PC-9 (cell line): ENCODE measurements around the gene CTDNEP1. TPM values are rescaled to one million over a fixed set of nuclear protein-coding genes. Genes with fewer than 3 reads are reported as not detected.

Source experiments
- BruUV-seq: library from RNA; stranded (reverse); fragments of 400-500 nt; replicated peaks from 2 replicates; lab custom pipeline; 2021; lab: Mats Ljungman, UMichigan
- CTCF ChIA-PET: fragments of 300-600 bp; sonication (Branson Sonifier 250); formaldehyde crosslinking; loops from one replicate; lab custom pipeline; 2022; ENCODE audit warnings: antibody characterized with exemption; lab: Charles Lee
- POLR2A ChIA-PET: fragments of 300-600 bp; sonication (Branson Sonifier 250); formaldehyde crosslinking; loops from one replicate; lab custom pipeline; 2022; ENCODE audit warnings: antibody characterized with exemption; ENCODE audit not compliant: unreplicated experiment; lab: Charles Lee
- DNase-seq, 2 experiments: peaks; one replicate each; pipeline versions ENCODE4 v3.0.0 to v3.0.0-alpha.2; 2015 to 2022; ENCODE audit warnings: mixed read lengths in 1 of 2
- H2AFZ ChIP-seq: fragments of 200-600 bp; sonication (generic); 2 replicates; pipeline ENCODE4 v1.8.1; 2017; ENCODE audit warnings: antibody characterized with exemption
- H3F3A ChIP-seq: fragments of 200-600 bp; sonication (generic); 2 replicates; pipeline ENCODE4 v1.8.1; 2017; ENCODE audit warnings: antibody characterized with exemption, mild to moderate bottlenecking, low read depth; ENCODE audit not compliant: insufficient read depth
- H3K27ac ChIP-seq: fragments of 200-600 bp; sonication (generic); 2 replicates; pipeline ENCODE4 v1.6.1; 2016; ENCODE audit warnings: mixed run types
- H3K27me3 ChIP-seq: fragments of 200-600 bp; sonication (generic); 2 replicates; pipeline ENCODE4 v1.6.1; 2016; ENCODE audit warnings: low read depth, mixed run types; ENCODE audit not compliant: insufficient read depth
- H3K36me3 ChIP-seq: fragments of 200-600 bp; sonication (generic); 2 replicates; pipeline ENCODE4 v1.6.1; 2016; ENCODE audit warnings: low read depth, mixed run types
- H3K4me1 ChIP-seq: fragments of 200-600 bp; sonication (generic); replicated peaks from 2 replicates; pipeline ENCODE4 v1.6.1; 2016; ENCODE audit warnings: mixed run types; ENCODE audit not compliant: insufficient read depth
- H3K4me2 ChIP-seq: fragments of 200-600 bp; sonication (generic); 2 replicates; pipeline ENCODE4 v1.6.1; 2017; ENCODE audit warnings: mixed run types
- H3K4me3 ChIP-seq: fragments of 200-600 bp; sonication (generic); 2 replicates; pipeline ENCODE4 v1.6.1; 2016; ENCODE audit warnings: mixed run types
- H3K79me2 ChIP-seq: fragments of 200-600 bp; sonication (generic); 2 replicates; pipeline ENCODE4 v1.6.1; 2017; ENCODE audit warnings: low read depth, mixed run types
- H3K9me2 ChIP-seq: fragments of 200-600 bp; sonication (generic); 2 replicates; pipeline ENCODE4 v1.8.1; 2017; ENCODE audit warnings: mild to moderate bottlenecking; ENCODE audit not compliant: insufficient read depth
- H3K9me3 ChIP-seq: fragments of 200-600 bp; sonication (generic); 2 replicates; pipeline ENCODE4 v1.8.1; 2016; ENCODE audit warnings: low read depth; ENCODE audit not compliant: insufficient read depth
- H4K20me1 ChIP-seq: fragments of 200-600 bp; sonication (generic); 2 replicates; pipeline ENCODE4 v1.8.1; 2017; ENCODE audit not compliant: insufficient read depth
- EZH2 ChIP-seq: fragments of 200-600 bp; sonication (generic); IDR thresholded peaks from 2 replicates; pipeline ENCODE4 v1.8.0; 2017; ENCODE audit warnings: antibody characterized with exemption, low read depth
- intact Hi-C: fragments of 100-400 bp; cut with micrococcal nuclease; formaldehyde crosslinking; loops from one replicate; pipeline ENCODE4 v1.10.0; 2022; ENCODE audit not compliant: unreplicated experiment
- total RNA-seq: library from RNA; stranded (reverse); gene quantifications from 2 replicates; pipeline ENCODE4 v1.2.3, GENCODE V29; 2021
- TF ChIP-seq, protein P1 (sequence below): fragments of 200-600 bp; sonication (generic); conservative IDR thresholded peaks from 2 replicates; pipeline ENCODE4 v1.6.1; 2017; ENCODE audit warnings: mixed run types, antibody characterized with exemption, mild to moderate bottlenecking, moderate library complexity

Gene CTDNEP1
- total RNA-seq, 1 experiment from 2014 or later: 203 TPM

DNA sequence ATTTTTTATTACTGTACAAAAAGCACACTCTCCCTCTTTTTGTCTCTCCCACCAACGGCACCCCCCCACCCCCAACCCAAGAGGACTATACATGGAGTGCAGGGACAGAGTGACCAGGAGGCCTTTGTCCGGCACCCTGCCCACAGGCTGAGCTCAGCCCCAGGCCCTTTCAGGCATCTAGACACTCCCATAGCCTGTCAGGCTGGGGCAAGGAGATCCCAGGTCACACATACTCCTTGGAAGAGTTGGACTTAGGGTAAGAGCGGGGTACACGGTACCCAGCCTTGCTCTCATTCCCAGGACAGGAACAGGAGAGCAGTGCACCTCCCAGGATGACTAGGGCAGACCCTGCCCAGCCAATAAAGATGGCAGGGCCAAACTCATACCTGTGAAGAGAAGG is 8.6 kb upstream of the CTDNEP1 start:
- H3F3A ChIP-seq: peaks cover 83% of the 10 kb centered on the region
- intact Hi-C loops: loop anchor here (5.0 kb wide), 5 partner anchors 47 to 582 kb away; partner anchors contain the start of genes EIF5A, POLR2A, SLC35G6 and TMEM256
- peaks cover 66% of the 10 kb centered on the region for H3K79me2 ChIP-seq
- no peak for DNase-seq
- peak overlapping the region; percentile 100 for H3K27ac ChIP-seq
- H3K27me3 ChIP-seq: no peaks in the 10 kb centered on the region
- H3K4me1 ChIP-seq: peaks cover 35% of the 10 kb centered on the region
- no peaks in the 10 kb centered on the region for H3K9me2 ChIP-seq
- no peak overlapping the region for H2AFZ ChIP-seq
- H3K36me3 ChIP-seq: peaks cover 33% of the 10 kb centered on the region
- CTCF ChIA-PET: interaction anchor here (0.7 kb wide), 1 partner anchor 248 kb away, joined by 13 read pairs; no protein-coding TSS in a partner anchor
- POLR2A ChIA-PET: interaction anchor here (0.6 kb wide), 1 partner anchor 19 kb away, joined by 4 read pairs; no protein-coding TSS in a partner anchor
- TF ChIP-seq, protein P1, sequence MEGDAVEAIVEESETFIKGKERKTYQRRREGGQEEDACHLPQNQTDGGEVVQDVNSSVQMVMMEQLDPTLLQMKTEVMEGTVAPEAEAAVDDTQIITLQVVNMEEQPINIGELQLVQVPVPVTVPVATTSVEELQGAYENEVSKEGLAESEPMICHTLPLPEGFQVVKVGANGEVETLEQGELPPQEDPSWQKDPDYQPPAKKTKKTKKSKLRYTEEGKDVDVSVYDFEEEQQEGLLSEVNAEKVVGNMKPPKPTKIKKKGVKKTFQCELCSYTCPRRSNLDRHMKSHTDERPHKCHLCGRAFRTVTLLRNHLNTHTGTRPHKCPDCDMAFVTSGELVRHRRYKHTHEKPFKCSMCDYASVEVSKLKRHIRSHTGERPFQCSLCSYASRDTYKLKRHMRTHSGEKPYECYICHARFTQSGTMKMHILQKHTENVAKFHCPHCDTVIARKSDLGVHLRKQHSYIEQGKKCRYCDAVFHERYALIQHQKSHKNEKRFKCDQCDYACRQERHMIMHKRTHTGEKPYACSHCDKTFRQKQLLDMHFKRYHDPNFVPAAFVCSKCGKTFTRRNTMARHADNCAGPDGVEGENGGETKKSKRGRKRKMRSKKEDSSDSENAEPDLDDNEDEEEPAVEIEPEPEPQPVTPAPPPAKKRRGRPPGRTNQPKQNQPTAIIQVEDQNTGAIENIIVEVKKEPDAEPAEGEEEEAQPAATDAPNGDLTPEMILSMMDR: no peak
- TF ChIP-seq EZH2: no peak
- peak overlapping the region; percentile 98 for H3K4me2 ChIP-seq
- H3K4me3 ChIP-seq: peak overlapping the region; percentile 97
- no peaks in the 10 kb centered on the region for H3K9me3 ChIP-seq
- peaks cover 25% of the 10 kb centered on the region for H4K20me1 ChIP-seq
- BruUV-seq: no TSS peak

DNA sequence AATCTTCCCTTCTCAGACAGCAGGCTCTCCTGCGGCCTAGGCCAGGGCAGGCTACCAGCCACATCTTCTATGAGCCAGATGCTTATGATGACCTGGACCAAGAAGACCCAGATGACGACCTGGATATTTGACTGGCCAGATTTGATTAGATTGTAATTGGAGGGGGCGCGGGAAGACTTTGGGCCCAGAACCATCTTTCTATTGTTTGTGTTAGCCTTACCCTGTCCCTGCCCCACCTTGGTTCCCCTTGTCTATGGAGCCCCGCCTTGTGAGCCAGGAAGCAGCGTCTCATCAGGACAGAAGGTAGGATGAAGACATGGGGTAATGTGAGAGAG is 8.0 kb upstream of the CTDNEP1 start:
- H3K27me3 ChIP-seq: no peaks in the 10 kb centered on the region
- H3K9me2 ChIP-seq: no peaks in the 10 kb centered on the region
- ChIA-PET CTCF (no interaction called here), POLR2A (interaction anchor here (0.6 to 1.0 kb wide), 2 partner anchors 15 to 18 kb away, joined by 4 to 7 read pairs; no protein-coding TSS in a partner anchor)
- peaks cover 31% of the 10 kb centered on the region for H3K4me1 ChIP-seq
- peak overlapping the region; percentile 37; the same call in 1 of the 2 replicates for H3K4me3 ChIP-seq
- H3F3A ChIP-seq: peaks cover 87% of the 10 kb centered on the region
- H3K27ac ChIP-seq: peak overlapping the region; percentile 100
- peaks cover 25% of the 10 kb centered on the region for H4K20me1 ChIP-seq
- H2AFZ ChIP-seq: no peak overlapping the region
- H3K4me2 ChIP-seq: peak overlapping the region; percentile 98
- H3K9me3 ChIP-seq: no peaks in the 10 kb centered on the region
- BruUV-seq: no TSS peak
- no peak for DNase-seq
- H3K36me3 ChIP-seq: peaks cover 39% of the 10 kb centered on the region
- TF ChIP-seq EZH2: no peak
- TF ChIP-seq, protein P1: no peak
- intact Hi-C loops: no loop called here
- H3K79me2 ChIP-seq: peaks cover 71% of the 10 kb centered on the region

DNA sequence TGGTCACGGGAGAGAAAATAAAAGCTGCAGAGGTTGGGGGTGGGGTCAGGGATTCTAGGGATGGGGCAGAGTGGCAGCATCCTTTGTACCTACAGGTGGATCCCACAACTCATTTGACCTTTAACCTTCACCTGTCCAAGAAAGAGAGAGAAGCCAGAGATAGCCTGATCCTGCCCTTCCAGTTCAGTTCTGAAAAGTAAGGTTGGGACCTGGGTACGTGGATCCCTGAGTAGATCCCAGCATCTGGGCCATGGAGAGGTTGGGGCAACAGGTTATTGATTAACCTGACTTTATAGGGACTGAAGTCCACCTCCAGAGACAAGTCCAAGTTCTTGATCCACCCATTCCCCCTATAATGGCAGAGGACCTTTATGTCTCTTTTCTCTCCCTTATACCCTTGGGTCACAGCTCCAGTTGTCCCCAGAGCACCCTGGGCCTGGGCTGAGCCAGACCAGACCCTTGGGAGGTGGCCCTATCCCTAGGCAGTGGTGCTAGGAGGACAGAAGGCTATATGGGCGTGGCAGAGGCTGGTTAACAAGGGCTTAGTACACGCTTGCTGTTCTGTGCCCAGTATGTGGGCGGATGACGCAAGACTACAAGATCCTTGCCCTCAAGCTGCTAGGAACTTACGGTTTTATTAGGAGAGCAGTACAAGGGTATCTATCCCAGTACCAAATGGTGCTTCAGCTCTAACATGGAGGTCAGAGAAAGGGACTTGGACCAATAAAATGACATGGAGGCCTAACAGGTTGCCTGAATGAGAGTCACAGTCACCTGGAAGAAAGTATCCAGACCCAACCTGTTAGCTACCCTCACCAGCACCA is 7.4 kb upstream of the CTDNEP1 start:
- no peaks in the 10 kb centered on the region for H3K27me3 ChIP-seq
- peaks cover 28% of the 10 kb centered on the region for H3K4me1 ChIP-seq
- H3K4me3 ChIP-seq: peak overlapping the region; percentile 37; the same call in 1 of the 2 replicates
- H3K36me3 ChIP-seq: peaks cover 42% of the 10 kb centered on the region
- peak in 1 of 2 experiments; percentile 65 for DNase-seq
- H3K79me2 ChIP-seq: peaks cover 72% of the 10 kb centered on the region
- ChIA-PET POLR2A (interaction anchor here (0.6 to 1.0 kb wide), 2 partner anchors 14 to 23 kb away, joined by 5 to 7 read pairs; partner anchors contain the start of gene SLC2A4), CTCF (interaction anchor here (0.6 kb wide), 1 partner anchor 24 kb away, joined by 5 read pairs; no protein-coding TSS in a partner anchor)
- intact Hi-C loops: no loop called here
- no peak for TF ChIP-seq EZH2
- TF ChIP-seq, protein P1: no peak
- H3K9me2 ChIP-seq: no peaks in the 10 kb centered on the region
- no peak overlapping the region for H2AFZ ChIP-seq
- H3K27ac ChIP-seq: peak overlapping the region; percentile 100
- BruUV-seq: no TSS peak
- H3K9me3 ChIP-seq: no peaks in the 10 kb centered on the region
- peaks cover 87% of the 10 kb centered on the region for H3F3A ChIP-seq
- peaks cover 25% of the 10 kb centered on the region for H4K20me1 ChIP-seq
- H3K4me2 ChIP-seq: peak overlapping the region; percentile 98
